Heart left ventricle (tissue), 16 donors: ENCODE results near the gene MCCD1. TPM values are rescaled to one million over a fixed set of nuclear protein-coding genes. Genes with fewer than 3 reads are reported as not detected.

Experiments
- ATAC-seq, 4 donors: fragments of 200-7000 bp; cut with Tn5 transposase; one replicate each; pipeline ENCODE4 v1.9.1; 2020 to 2022; ENCODE audit warnings: moderate library complexity in 4 of 4, mild to moderate bottlenecking in 3 of 4, moderate number of reproducible peaks in 1 of 4
- DNase-seq, 5 donors: peaks; one replicate each; pipeline ENCODE4 v3.0.0-alpha.2; 2020
- H3K27ac ChIP-seq, 12 donors: fragments of 200-600 bp; sonication (generic) in 4 of 12; one replicate each; pipeline versions ENCODE4 v1.5.0 to v1.8.0; 2016 to 2022; ENCODE audit warnings: mild to moderate bottlenecking in 2 of 12
- H3K27me3 ChIP-seq, 9 donors: fragments of 200-600 bp; sonication (generic) in 2 of 9; one replicate each; pipeline versions ENCODE4 v1.5.1 to v1.8.0; 2016 to 2022; ENCODE audit warnings: mild to moderate bottlenecking in 3 of 9
- H3K36me3 ChIP-seq, 9 donors: fragments of 200-600 bp; sonication (generic) in 2 of 9; one replicate each; pipeline versions ENCODE4 v1.5.0 to v1.8.0; 2018 to 2022; ENCODE audit warnings: mild to moderate bottlenecking in 2 of 9
- H3K4me1 ChIP-seq, 12 donors: fragments of 200-600 bp; sonication (generic) in 4 of 12; one replicate each; pipeline versions ENCODE4 v1.5.0 to v1.8.0; 2016 to 2022; ENCODE audit warnings: mild to moderate bottlenecking in 3 of 12
- H3K4me3 ChIP-seq, 12 donors: fragments of 200-600 bp; sonication (generic) in 4 of 12; one replicate each; pipeline versions ENCODE4 v1.5.0 to v1.8.0; 2017 to 2022; ENCODE audit warnings: mild to moderate bottlenecking in 9 of 12, moderate library complexity in 4 of 12
- H3K9me3 ChIP-seq, 12 donors: fragments of 200-600 bp; sonication (generic) in 4 of 12; one replicate each; pipeline versions ENCODE4 v1.5.0 to v1.8.0; 2016 to 2022; ENCODE audit warnings: mild to moderate bottlenecking in 1 of 12
- POLR2A ChIP-seq, 2 donors: fragments of 450-650 bp; IDR thresholded peaks; one replicate each; pipeline ENCODE4 v1.6.1; 2017; ENCODE audit warnings: antibody characterized with exemption in 2 of 2, mild to moderate bottlenecking in 2 of 2, moderate library complexity in 2 of 2
- WGBS, 4 donors: extraction: QIAGEN DNeasy Blood & Tissue Kit in 2 of 4; methylation state at CpG; one replicate each; pipeline versions ENCODE4 v1.1.5 to v1.1.7; 2013 to 2018; 5-methylcytosine and 5-hydroxymethylcytosine counted together
- intact Hi-C, 10 donors: fragments of 100-400 bp; cut with DNase I; formaldehyde crosslinking; loops; one replicate each; pipeline versions ENCODE4 v1.11.1 to v1.14.2; 2022
- polyA plus RNA-seq, 2 donors: library from polyadenylated mRNA; stranded (reverse); fragments of 200-250 nt; gene quantifications; one replicate each; pipeline ENCODE4 v1.2.3, GENCODE V29; 2013
- total RNA-seq, 9 donors: library from RNA; depleted of rRNA in 2 of 9; stranded (reverse); fragments of >200 nt in 2 of 9; fragmentation: NEBNext Ultra II Directional in 3 of 9; extraction: Animal tissue kit (Norgen Biotek cat#: 25700) in 3 of 9; gene quantifications; one replicate each; pipeline versions ENCODE4 v1.1.0 to v1.2.4, GENCODE V29; 2016 to 2023
- TF ChIP-seq, protein P1 (sequence below), 12 donors: fragments of 200-600 bp; sonication (generic) in 4 of 12; IDR thresholded peaks; one replicate each; pipeline versions ENCODE4 v1.5.0 to v1.8.0; 2018 to 2022; ENCODE audit warnings: antibody characterized with exemption in 12 of 12, mild to moderate bottlenecking in 5 of 12
- donor health status: ischemic (EF 13 %, LVEDD 7.1; RV severe dilation, severe dysfunction).
- donor health status: healthy with polysubstance abuse.
- donor health status: DM: no; HTN: yes; CAD: no.
- donor health status: DM: no; HTN: no; CAD: no.
- donor health status: ischemic (EF 25% LVEDD 6.9; RV normal size, moderate dysfunction).
- donor health status: ischemic (EF 25% LVEDD 5.7; RV mildly dilated, moderate dysfunction).
- donor health status: healthy.
- donor health status: DM: yes; HTN: yes; CAD: no.
- donor health status: ischemic (EF 35%, LVEDD 5.7; RV mildly dilated, moderate dysfunction).
- donor health status: nonischemic (EF 11% LVEDD 7.7; RV severe dilation, severe dysfunction).
- donor health status: DM: yes; HTN: yes; CAD: no.
- donor health status: PGD.
- donor health status: ischemic (EF 29% LVEDD 5.4; RV normal size, mild dysfunction).
- donor health status: nonischemic (EF 23%, LVEDD 6.1; RV moderate dilation, normal function).

The MCCD1 gene
- total and polyA plus RNA-seq, 11 donors, result not detected

DNA sequence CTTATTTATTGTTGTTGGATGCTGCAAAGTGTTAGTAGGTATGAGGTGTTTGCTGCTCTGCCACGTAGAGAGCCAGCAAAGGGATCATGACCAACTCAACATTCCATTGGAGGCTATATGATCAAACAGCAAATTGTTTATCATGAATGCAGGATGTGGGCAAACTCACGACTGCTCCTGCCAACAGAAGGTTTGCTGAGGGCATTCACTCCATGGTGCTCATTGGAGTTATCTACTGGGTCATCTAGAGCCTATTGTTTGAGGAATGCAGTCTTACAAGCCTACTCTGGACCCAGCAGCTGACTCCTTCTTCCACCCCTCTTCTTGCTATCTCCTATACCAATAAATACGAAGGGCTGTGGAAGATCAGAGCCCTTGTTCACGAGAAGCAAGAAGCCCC lies 18.8 kb upstream of the MCCD1 start:
- Histone ChIP-seq H3K4me1 (no peaks in the 10 kb centered on the region), H3K27me3 (peaks cover 0 to 4% (median 0%) of the 10 kb centered on the region in 9 donors), H3K4me3 (no peak overlapping the region), H3K27ac (no peak overlapping the region), H3K36me3 (peaks cover 0 to 44% (median 10%) of the 10 kb centered on the region in 9 donors), H3K9me3 (no peaks in the 10 kb centered on the region)
- 70 to 82% (median 78%) methylated on average over 4 of the region's 4 CpGs for WGBS, 4 donors
- ATAC-seq, result no peak
- DNase-seq, result no peak
- intact Hi-C loops, result no loop called here
- TF ChIP-seq, protein P1, sequence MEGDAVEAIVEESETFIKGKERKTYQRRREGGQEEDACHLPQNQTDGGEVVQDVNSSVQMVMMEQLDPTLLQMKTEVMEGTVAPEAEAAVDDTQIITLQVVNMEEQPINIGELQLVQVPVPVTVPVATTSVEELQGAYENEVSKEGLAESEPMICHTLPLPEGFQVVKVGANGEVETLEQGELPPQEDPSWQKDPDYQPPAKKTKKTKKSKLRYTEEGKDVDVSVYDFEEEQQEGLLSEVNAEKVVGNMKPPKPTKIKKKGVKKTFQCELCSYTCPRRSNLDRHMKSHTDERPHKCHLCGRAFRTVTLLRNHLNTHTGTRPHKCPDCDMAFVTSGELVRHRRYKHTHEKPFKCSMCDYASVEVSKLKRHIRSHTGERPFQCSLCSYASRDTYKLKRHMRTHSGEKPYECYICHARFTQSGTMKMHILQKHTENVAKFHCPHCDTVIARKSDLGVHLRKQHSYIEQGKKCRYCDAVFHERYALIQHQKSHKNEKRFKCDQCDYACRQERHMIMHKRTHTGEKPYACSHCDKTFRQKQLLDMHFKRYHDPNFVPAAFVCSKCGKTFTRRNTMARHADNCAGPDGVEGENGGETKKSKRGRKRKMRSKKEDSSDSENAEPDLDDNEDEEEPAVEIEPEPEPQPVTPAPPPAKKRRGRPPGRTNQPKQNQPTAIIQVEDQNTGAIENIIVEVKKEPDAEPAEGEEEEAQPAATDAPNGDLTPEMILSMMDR (IDR thresholded peaks at IDR 0.05), result no peak
- TF ChIP-seq POLR2A (IDR thresholded peaks at IDR 0.05), result no peak

GRCh38 chr6:31513456-31514165 lies 15.2 kb upstream of the MCCD1 start:
- intact Hi-C loops, result no loop called here
- no peaks in the 10 kb centered on the region for H3K27me3 ChIP-seq
- ATAC-seq (no peak), DNase-seq (no peak)
- peaks cover 0 to 23% (median 5%) of the 10 kb centered on the region in 9 donors for H3K36me3 ChIP-seq
- no peak overlapping the region for H3K27ac ChIP-seq
- TF ChIP-seq, protein P1 (IDR thresholded peaks at IDR 0.05), result no peak
- TF ChIP-seq POLR2A (IDR thresholded peaks at IDR 0.05), result no peak
- no peak overlapping the region for H3K4me3 ChIP-seq
- 65 to 83% (median 77%) methylated on average over 4 to 5 of the region's 5 CpGs for WGBS, 4 donors
- peaks cover 0 to 14% (median 0%) of the 10 kb centered on the region in 12 donors for H3K4me1 ChIP-seq
- no peaks in the 10 kb centered on the region for H3K9me3 ChIP-seq

DNA sequence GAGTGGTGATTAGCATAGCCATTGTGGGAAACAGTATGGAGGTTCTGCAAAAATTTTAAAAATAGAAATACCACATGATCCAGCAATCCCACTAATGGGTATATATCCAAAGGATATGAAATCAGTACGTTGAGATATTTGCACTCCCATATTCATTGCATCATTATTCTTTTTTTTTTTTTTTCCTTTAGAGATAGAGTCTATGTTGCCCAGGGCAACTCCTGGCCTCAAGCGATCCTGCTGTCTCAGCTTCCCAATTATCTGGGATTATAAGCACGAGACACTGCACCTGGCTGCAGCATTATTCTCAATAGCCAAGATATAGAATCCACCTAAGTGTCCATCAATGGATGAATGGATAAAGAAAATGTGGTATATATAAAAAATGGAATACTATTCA lies 6.9 kb upstream of the MCCD1 start:
- Histone ChIP-seq H3K36me3 (no peaks in the 10 kb centered on the region), H3K4me1 (peaks cover 0 to 5% (median 0%) of the 10 kb centered on the region in 12 donors), H3K9me3 (no peaks in the 10 kb centered on the region), H3K27me3 (no peaks in the 10 kb centered on the region), H3K4me3 (no peak overlapping the region), H3K27ac (no peak overlapping the region)
- DNase-seq, result no peak
- intact Hi-C loops, result no loop called here
- 81 to 84% (median 82%) methylated on average over 3 of the region's 3 CpGs for WGBS, 4 donors
- ATAC-seq, result no peak
- no peak for TF ChIP-seq POLR2A (IDR thresholded peaks at IDR 0.05)
- TF ChIP-seq, protein P1 (IDR thresholded peaks at IDR 0.05), result no peak

DNA sequence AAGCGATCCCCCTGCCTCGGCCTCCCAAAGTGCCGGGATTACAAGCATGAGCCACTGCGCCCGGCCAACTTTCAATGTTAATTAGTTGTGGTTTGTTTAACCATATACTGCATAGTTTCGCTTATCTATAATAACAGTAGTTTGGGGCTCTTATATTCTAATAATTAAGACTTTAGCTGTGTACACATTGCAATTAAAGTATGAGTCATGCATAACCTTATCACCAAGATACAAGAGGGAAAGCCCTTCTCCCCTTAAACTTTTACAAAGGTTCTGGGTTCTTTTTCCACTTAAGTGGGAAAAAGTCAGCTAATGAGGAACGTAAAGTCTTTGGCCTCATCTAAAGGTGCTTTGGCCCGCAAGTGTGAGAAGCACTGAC lies 3.2 kb upstream of the MCCD1 start:
- intact Hi-C loops, result no loop called here
- 74 to 80% (median 80%) methylated on average over 8 of the region's 8 CpGs for WGBS, 4 donors
- H3K27me3 ChIP-seq, result no peaks in the 10 kb centered on the region
- H3K4me3 ChIP-seq, result no peak overlapping the region
- H3K9me3 ChIP-seq, result no peaks in the 10 kb centered on the region
- ATAC-seq (no peak), DNase-seq (no peak)
- H3K4me1 ChIP-seq, result no peaks in the 10 kb centered on the region
- no peak for TF ChIP-seq POLR2A (IDR thresholded peaks at IDR 0.05)
- TF ChIP-seq, protein P1 (IDR thresholded peaks at IDR 0.05), result no peak
- H3K36me3 ChIP-seq, result peaks cover 0 to 13% (median 12%) of the 10 kb centered on the region in 9 donors
- H3K27ac ChIP-seq, result peak overlapping the region in 1 of 12 donors; percentile 9
